WTC11 (cell line): Measurements from ENCODE around the gene CPXM2. TPM values are rescaled to one million over a fixed set of nuclear protein-coding genes. Genes with fewer than 3 reads are reported as not detected.

Source experiments
- ATAC-seq: fragments of 200-7000 bp; cut with Tn5 transposase; 2 replicates; pipeline ENCODE4 v1.10.0; 2021; ENCODE audit warnings: mild to moderate bottlenecking, moderate library complexity
- CTCF ChIA-PET: fragments of 300-600 bp; sonication (Branson Sonifier 250); formaldehyde crosslinking; loops from one replicate; lab custom pipeline; 2021; ENCODE audit warnings: antibody characterized with exemption; lab: Charles Lee
- POLR2A ChIA-PET: fragments of 350-600 bp; sonication (Branson Sonifier 250); formaldehyde crosslinking; loops from one replicate; lab custom pipeline; 2021; ENCODE audit warnings: antibody characterized with exemption; lab: Charles Lee
- DNase-seq: peaks from one replicate; pipeline ENCODE4 v3.0.0; 2021; ENCODE audit warnings: low spot score
- H3K27ac Mint-ChIP-seq: 2 replicates; pipeline ENCODE4 v1.8.0; 2021; ENCODE audit warnings: mixed read lengths
- H3K27me3 Mint-ChIP-seq: 2 replicates; pipeline ENCODE4 v1.8.0; 2021; ENCODE audit warnings: low read depth, mild to moderate bottlenecking, moderate library complexity, mixed read lengths
- H3K36me3 Mint-ChIP-seq: 2 replicates; pipeline ENCODE4 v1.8.0; 2021; ENCODE audit warnings: mixed read lengths
- H3K4me1 Mint-ChIP-seq: 2 replicates; pipeline ENCODE4 v1.8.0; 2022; ENCODE audit warnings: mixed read lengths
- H3K4me3 Mint-ChIP-seq: 2 replicates; pipeline ENCODE4 v1.8.0; 2021; ENCODE audit warnings: mild to moderate bottlenecking, moderate library complexity, mixed read lengths
- H3K9me3 Mint-ChIP-seq: 2 replicates; pipeline ENCODE4 v1.8.0; 2021; ENCODE audit warnings: mixed read lengths
- ATF1 ChIP-seq: sonication (generic); formaldehyde crosslinking; IDR thresholded peaks from 2 replicates; pipeline ENCODE4 v1.8.1; 2023; ENCODE audit warnings: mild to moderate bottlenecking, moderate library complexity, missing genetic modification reagents
- CBFB ChIP-seq: sonication (generic); formaldehyde crosslinking; IDR thresholded peaks from 2 replicates; pipeline ENCODE4 v1.8.1; 2022; ENCODE audit warnings: mild to moderate bottlenecking, low read depth, missing genetic modification reagents
- ETV6 ChIP-seq: sonication (generic); formaldehyde crosslinking; IDR thresholded peaks from 2 replicates; pipeline ENCODE4 v1.8.1; 2022; ENCODE audit warnings: mild to moderate bottlenecking, missing genetic modification reagents
- FOXP1 ChIP-seq: sonication (generic); formaldehyde crosslinking; IDR thresholded peaks from 2 replicates; pipeline ENCODE4 v1.8.0; 2022; ENCODE audit warnings: missing genetic modification reagents, mild to moderate bottlenecking, moderate library complexity, borderline replicate concordance
- GABPB1 ChIP-seq: sonication (generic); formaldehyde crosslinking; IDR thresholded peaks from 2 replicates; pipeline ENCODE4 v1.8.1; 2023; ENCODE audit warnings: mild to moderate bottlenecking, missing genetic modification reagents
- JUN ChIP-seq: sonication (generic); formaldehyde crosslinking; IDR thresholded peaks from 2 replicates; pipeline ENCODE4 v1.8.0; 2023; ENCODE audit warnings: mild to moderate bottlenecking, missing genetic modification reagents
- SMAD4 ChIP-seq: sonication (generic); formaldehyde crosslinking; IDR thresholded peaks from 2 replicates; pipeline ENCODE4 v1.8.0; 2022; ENCODE audit warnings: mild to moderate bottlenecking, missing genetic modification reagents
- SOX15 ChIP-seq: fragments of 250-450 bp; sonication (Bioruptor Pico); IDR thresholded peaks from 2 replicates; pipeline ENCODE4 v1.9.0; 2021; ENCODE audit warnings: mild to moderate bottlenecking
- total RNA-seq: library from RNA; stranded (reverse); gene quantifications from 3 replicates; pipeline ENCODE4 v1.2.3, GENCODE V29; 2021
- TF ChIP-seq, protein P1 (sequence below): fragments of 250-450 bp; sonication (Bioruptor Pico); IDR thresholded peaks from 2 replicates; pipeline ENCODE4 v1.9.0; 2021; ENCODE audit warnings: mild to moderate bottlenecking, borderline replicate concordance
- TF ChIP-seq, protein P2 (sequence below): sonication (generic); formaldehyde crosslinking; IDR thresholded peaks from 2 replicates; pipeline ENCODE4 v1.8.1; 2023; ENCODE audit warnings: mild to moderate bottlenecking, missing genetic modification reagents, borderline replicate concordance
- TF ChIP-seq, protein P3 (sequence below): fragments of 250-450 bp; sonication (Bioruptor Pico); IDR thresholded peaks from 2 replicates; pipeline ENCODE4 v1.9.0; 2021; ENCODE audit warnings: moderate library complexity, mild to moderate bottlenecking, inconsistent platforms, borderline replicate concordance
- TF ChIP-seq, protein P4 (sequence below): sonication (generic); formaldehyde crosslinking; IDR thresholded peaks from 2 replicates; pipeline ENCODE4 v1.8.0; 2023; ENCODE audit warnings: mild to moderate bottlenecking, missing genetic modification reagents
- TF ChIP-seq, protein P5 (sequence below): fragments of 250-450 bp; sonication (Bioruptor Pico); IDR thresholded peaks from 2 replicates; pipeline ENCODE4 v1.9.0; 2021; ENCODE audit warnings: mild to moderate bottlenecking
- TF ChIP-seq, protein P6 (sequence below): sonication (generic); formaldehyde crosslinking; IDR thresholded peaks from 2 replicates; pipeline ENCODE4 v1.8.0; 2022; ENCODE audit warnings: mild to moderate bottlenecking, missing genetic modification reagents
- TF ChIP-seq, protein P7 (sequence below): sonication (generic); formaldehyde crosslinking; IDR thresholded peaks from 2 replicates; pipeline ENCODE4 v1.8.1; 2023; ENCODE audit warnings: mild to moderate bottlenecking, moderate library complexity, missing genetic modification reagents
- TF ChIP-seq, protein P8 (sequence below): sonication (generic); formaldehyde crosslinking; IDR thresholded peaks from 2 replicates; pipeline ENCODE4 v1.8.0; 2022; ENCODE audit warnings: mild to moderate bottlenecking, missing genetic modification reagents
- TF ChIP-seq, protein P9 (sequence below): sonication (generic); formaldehyde crosslinking; IDR thresholded peaks from 2 replicates; pipeline ENCODE4 v1.8.1; 2022; ENCODE audit warnings: low read depth, missing genetic modification reagents, borderline replicate concordance

Gene CPXM2
- total RNA-seq, 1 experiment from 2014 or later: 3.4 TPM

DNA sequence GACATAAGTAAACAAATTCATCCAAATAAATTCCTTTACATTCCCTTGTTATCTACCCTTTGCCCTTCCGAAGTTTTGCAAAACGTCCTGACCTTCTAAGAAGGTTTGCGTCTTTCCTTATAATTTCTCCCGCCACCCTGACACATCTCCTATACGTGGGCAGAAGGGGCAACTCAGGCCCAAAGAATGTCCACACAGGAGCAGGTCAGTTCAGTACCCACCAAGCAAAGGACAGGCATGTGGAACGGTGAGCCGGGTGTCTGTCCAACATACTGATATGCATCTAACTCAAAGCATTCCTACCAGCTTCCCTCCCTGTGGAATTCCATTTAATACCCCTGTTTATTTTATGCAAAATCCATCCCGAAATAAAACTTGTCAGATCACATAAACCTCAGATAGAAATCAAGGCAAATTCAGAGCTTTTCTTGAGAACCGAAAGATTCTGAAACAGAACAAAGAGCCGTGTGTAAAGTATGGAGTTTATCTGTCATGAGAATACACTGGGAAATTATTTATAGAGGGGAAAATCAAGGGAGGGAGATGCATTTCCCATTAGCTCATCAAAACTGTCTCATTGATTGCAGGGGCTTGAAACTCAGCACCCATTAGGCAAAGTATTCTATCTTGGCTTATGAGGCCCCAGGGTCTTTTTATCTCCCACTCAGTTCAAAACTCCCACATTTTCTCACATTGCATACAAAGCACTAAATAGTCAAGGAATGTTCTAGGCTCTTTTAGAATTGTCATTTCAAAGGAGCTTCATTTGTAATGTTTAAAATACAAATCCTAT, 140.1 kb downstream of the CPXM2 start (continued):
- TF ChIP-seq, protein P1, sequence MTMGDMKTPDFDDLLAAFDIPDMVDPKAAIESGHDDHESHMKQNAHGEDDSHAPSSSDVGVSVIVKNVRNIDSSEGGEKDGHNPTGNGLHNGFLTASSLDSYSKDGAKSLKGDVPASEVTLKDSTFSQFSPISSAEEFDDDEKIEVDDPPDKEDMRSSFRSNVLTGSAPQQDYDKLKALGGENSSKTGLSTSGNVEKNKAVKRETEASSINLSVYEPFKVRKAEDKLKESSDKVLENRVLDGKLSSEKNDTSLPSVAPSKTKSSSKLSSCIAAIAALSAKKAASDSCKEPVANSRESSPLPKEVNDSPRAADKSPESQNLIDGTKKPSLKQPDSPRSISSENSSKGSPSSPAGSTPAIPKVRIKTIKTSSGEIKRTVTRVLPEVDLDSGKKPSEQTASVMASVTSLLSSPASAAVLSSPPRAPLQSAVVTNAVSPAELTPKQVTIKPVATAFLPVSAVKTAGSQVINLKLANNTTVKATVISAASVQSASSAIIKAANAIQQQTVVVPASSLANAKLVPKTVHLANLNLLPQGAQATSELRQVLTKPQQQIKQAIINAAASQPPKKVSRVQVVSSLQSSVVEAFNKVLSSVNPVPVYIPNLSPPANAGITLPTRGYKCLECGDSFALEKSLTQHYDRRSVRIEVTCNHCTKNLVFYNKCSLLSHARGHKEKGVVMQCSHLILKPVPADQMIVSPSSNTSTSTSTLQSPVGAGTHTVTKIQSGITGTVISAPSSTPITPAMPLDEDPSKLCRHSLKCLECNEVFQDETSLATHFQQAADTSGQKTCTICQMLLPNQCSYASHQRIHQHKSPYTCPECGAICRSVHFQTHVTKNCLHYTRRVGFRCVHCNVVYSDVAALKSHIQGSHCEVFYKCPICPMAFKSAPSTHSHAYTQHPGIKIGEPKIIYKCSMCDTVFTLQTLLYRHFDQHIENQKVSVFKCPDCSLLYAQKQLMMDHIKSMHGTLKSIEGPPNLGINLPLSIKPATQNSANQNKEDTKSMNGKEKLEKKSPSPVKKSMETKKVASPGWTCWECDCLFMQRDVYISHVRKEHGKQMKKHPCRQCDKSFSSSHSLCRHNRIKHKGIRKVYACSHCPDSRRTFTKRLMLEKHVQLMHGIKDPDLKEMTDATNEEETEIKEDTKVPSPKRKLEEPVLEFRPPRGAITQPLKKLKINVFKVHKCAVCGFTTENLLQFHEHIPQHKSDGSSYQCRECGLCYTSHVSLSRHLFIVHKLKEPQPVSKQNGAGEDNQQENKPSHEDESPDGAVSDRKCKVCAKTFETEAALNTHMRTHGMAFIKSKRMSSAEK (CRISPR knock-in tag): no peak
- TF ChIP-seq FOXP1 (CRISPR knock-in tag) (no peak), CBFB (no peak), GABPB1 (CRISPR knock-in tag) (no peak), ETV6 (CRISPR knock-in tag) (no peak), SOX15 (CRISPR knock-in tag) (no peak)
- TF ChIP-seq, protein P2, sequence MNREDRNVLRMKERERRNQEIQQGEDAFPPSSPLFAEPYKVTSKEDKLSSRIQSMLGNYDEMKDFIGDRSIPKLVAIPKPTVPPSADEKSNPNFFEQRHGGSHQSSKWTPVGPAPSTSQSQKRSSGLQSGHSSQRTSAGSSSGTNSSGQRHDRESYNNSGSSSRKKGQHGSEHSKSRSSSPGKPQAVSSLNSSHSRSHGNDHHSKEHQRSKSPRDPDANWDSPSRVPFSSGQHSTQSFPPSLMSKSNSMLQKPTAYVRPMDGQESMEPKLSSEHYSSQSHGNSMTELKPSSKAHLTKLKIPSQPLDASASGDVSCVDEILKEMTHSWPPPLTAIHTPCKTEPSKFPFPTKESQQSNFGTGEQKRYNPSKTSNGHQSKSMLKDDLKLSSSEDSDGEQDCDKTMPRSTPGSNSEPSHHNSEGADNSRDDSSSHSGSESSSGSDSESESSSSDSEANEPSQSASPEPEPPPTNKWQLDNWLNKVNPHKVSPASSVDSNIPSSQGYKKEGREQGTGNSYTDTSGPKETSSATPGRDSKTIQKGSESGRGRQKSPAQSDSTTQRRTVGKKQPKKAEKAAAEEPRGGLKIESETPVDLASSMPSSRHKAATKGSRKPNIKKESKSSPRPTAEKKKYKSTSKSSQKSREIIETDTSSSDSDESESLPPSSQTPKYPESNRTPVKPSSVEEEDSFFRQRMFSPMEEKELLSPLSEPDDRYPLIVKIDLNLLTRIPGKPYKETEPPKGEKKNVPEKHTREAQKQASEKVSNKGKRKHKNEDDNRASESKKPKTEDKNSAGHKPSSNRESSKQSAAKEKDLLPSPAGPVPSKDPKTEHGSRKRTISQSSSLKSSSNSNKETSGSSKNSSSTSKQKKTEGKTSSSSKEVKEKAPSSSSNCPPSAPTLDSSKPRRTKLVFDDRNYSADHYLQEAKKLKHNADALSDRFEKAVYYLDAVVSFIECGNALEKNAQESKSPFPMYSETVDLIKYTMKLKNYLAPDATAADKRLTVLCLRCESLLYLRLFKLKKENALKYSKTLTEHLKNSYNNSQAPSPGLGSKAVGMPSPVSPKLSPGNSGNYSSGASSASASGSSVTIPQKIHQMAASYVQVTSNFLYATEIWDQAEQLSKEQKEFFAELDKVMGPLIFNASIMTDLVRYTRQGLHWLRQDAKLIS (CRISPR knock-in tag): no peak
- TF ChIP-seq, protein P3, sequence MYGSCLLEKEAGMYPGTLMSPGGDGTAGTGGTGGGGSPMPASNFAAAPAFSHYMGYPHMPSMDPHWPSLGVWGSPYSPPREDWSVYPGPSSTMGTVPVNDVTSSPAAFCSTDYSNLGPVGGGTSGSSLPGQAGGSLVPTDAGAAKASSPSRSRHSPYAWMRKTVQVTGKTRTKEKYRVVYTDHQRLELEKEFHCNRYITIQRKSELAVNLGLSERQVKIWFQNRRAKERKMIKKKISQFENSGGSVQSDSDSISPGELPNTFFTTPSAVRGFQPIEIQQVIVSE (CRISPR knock-in tag): no peak
- TF ChIP-seq, protein P4, sequence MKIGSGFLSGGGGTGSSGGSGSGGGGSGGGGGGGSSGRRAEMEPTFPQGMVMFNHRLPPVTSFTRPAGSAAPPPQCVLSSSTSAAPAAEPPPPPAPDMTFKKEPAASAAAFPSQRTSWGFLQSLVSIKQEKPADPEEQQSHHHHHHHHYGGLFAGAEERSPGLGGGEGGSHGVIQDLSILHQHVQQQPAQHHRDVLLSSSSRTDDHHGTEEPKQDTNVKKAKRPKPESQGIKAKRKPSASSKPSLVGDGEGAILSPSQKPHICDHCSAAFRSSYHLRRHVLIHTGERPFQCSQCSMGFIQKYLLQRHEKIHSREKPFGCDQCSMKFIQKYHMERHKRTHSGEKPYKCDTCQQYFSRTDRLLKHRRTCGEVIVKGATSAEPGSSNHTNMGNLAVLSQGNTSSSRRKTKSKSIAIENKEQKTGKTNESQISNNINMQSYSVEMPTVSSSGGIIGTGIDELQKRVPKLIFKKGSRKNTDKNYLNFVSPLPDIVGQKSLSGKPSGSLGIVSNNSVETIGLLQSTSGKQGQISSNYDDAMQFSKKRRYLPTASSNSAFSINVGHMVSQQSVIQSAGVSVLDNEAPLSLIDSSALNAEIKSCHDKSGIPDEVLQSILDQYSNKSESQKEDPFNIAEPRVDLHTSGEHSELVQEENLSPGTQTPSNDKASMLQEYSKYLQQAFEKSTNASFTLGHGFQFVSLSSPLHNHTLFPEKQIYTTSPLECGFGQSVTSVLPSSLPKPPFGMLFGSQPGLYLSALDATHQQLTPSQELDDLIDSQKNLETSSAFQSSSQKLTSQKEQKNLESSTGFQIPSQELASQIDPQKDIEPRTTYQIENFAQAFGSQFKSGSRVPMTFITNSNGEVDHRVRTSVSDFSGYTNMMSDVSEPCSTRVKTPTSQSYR (CRISPR knock-in tag): no peak
- TF ChIP-seq, protein P5, sequence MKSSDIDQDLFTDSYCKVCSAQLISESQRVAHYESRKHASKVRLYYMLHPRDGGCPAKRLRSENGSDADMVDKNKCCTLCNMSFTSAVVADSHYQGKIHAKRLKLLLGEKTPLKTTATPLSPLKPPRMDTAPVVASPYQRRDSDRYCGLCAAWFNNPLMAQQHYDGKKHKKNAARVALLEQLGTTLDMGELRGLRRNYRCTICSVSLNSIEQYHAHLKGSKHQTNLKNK (CRISPR knock-in tag): no peak
- TF ChIP-seq, protein P6, sequence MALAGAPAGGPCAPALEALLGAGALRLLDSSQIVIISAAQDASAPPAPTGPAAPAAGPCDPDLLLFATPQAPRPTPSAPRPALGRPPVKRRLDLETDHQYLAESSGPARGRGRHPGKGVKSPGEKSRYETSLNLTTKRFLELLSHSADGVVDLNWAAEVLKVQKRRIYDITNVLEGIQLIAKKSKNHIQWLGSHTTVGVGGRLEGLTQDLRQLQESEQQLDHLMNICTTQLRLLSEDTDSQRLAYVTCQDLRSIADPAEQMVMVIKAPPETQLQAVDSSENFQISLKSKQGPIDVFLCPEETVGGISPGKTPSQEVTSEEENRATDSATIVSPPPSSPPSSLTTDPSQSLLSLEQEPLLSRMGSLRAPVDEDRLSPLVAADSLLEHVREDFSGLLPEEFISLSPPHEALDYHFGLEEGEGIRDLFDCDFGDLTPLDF (CRISPR knock-in tag): no peak

DNA sequence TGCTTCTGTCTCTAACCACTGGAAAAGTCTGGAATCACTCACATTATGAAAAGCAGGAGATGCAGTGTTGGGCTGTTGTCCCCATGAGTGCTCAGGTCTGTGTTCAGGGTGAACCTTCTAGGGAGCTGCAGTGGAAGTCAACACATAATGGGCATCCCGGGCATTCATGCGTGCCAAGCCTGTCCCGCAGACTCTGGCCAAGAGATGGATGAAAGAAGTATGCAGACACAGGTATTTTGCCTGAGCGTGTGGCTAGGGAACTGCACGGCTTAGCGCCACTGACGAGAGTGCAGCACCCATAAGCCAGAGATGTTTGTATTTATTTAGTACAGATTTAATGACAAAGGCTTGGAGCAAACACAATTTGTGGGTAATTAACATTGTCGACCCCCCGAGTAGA, 140.7 kb downstream of the CPXM2 start:
- no peak overlapping the region for H3K27ac Mint-ChIP-seq
- no peak for TF ChIP-seq JUN (CRISPR knock-in tag)
- TF ChIP-seq ATF1 (CRISPR knock-in tag): no peak
- TF ChIP-seq, protein P7, sequence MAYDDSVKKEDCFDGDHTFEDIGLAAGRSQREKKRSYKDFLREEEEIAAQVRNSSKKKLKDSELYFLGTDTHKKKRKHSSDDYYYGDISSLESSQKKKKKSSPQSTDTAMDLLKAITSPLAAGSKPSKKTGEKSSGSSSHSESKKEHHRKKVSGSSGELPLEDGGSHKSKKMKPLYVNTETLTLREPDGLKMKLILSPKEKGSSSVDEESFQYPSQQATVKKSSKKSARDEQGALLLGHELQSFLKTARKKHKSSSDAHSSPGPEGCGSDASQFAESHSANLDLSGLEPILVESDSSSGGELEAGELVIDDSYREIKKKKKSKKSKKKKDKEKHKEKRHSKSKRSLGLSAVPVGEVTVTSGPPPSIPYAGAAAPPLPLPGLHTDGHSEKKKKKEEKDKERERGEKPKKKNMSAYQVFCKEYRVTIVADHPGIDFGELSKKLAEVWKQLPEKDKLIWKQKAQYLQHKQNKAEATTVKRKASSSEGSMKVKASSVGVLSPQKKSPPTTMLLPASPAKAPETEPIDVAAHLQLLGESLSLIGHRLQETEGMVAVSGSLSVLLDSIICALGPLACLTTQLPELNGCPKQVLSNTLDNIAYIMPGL (CRISPR knock-in tag): no peak
- TF ChIP-seq, protein P8, sequence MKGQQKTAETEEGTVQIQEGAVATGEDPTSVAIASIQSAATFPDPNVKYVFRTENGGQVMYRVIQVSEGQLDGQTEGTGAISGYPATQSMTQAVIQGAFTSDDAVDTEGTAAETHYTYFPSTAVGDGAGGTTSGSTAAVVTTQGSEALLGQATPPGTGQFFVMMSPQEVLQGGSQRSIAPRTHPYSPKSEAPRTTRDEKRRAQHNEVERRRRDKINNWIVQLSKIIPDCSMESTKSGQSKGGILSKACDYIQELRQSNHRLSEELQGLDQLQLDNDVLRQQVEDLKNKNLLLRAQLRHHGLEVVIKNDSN (CRISPR knock-in tag): no peak
- no peak for TF ChIP-seq SMAD4 (CRISPR knock-in tag)
- TF ChIP-seq, protein P9, sequence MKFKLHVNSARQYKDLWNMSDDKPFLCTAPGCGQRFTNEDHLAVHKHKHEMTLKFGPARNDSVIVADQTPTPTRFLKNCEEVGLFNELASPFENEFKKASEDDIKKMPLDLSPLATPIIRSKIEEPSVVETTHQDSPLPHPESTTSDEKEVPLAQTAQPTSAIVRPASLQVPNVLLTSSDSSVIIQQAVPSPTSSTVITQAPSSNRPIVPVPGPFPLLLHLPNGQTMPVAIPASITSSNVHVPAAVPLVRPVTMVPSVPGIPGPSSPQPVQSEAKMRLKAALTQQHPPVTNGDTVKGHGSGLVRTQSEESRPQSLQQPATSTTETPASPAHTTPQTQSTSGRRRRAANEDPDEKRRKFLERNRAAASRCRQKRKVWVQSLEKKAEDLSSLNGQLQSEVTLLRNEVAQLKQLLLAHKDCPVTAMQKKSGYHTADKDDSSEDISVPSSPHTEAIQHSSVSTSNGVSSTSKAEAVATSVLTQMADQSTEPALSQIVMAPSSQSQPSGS: no peak

More for the DNA sequence above, 140.7 kb downstream of the CPXM2 start:
- ChIA-PET CTCF (no interaction called here), POLR2A (no interaction called here)
- peaks cover 17% of the 10 kb centered on the region for H3K27me3 Mint-ChIP-seq
- H3K4me1 Mint-ChIP-seq: peaks cover 61% of the 10 kb centered on the region
- peaks cover 18% of the 10 kb centered on the region for H3K36me3 Mint-ChIP-seq
- no peak overlapping the region for H3K4me3 Mint-ChIP-seq
- DNase-seq (no peak), ATAC-seq (no peak)
- peaks cover 17% of the 10 kb centered on the region for H3K9me3 Mint-ChIP-seq
